Breast epithelium (tissue), 4 donors: ENCODE measurements around the gene HDAC4. TPM values are rescaled to one million over a fixed set of nuclear protein-coding genes. Genes with fewer than 3 reads are reported as not detected.

Experiments used
- DNase-seq, 2 donors: peaks; one replicate each; pipeline ENCODE4 v3.0.0-alpha.2; 2019; ENCODE audit warnings: low spot score in 2 of 2
- H3K27ac ChIP-seq, 2 donors: fragments of 200-600 bp; sonication (generic) in 1 of 2; one replicate each; pipeline ENCODE4 v1.5.1; 2016 to 2019; ENCODE audit warnings: mild to moderate bottlenecking in 1 of 2
- H3K27me3 ChIP-seq, 2 donors: fragments of 200-600 bp; sonication (generic) in 1 of 2; one replicate each; pipeline versions ENCODE4 v1.5.1 to v1.6.0; 2017 to 2019; ENCODE audit warnings: control low read depth in 1 of 2, mild to moderate bottlenecking in 1 of 2
- H3K36me3 ChIP-seq: fragments of 200-600 bp; one replicate; pipeline ENCODE4 v1.5.1; 2019
- H3K4me1 ChIP-seq, 2 donors: fragments of 200-600 bp; sonication (generic); one replicate each; pipeline ENCODE4 v1.5.1; 2016 to 2019; ENCODE audit warnings: control low read depth in 1 of 2
- H3K4me3 ChIP-seq, 3 donors: fragments of 200-600 bp; sonication (generic); 1 replicate in 2 of 3; 2 replicates in 1 of 3; pipeline ENCODE4 v1.5.1; 2016 to 2019; ENCODE audit warnings: mild to moderate bottlenecking in 3 of 3, moderate library complexity in 2 of 3
- H3K9me3 ChIP-seq, 2 donors: fragments of 200-600 bp; sonication (generic) in 1 of 2; one replicate each; pipeline ENCODE4 v1.5.1; 2016 to 2019; ENCODE audit warnings: control low read depth in 1 of 2
- CTCF ChIP-seq, 3 donors: fragments of 450-650 bp; IDR thresholded peaks; one replicate each; pipeline ENCODE4 v1.5.1; 2016 to 2017; ENCODE audit warnings: antibody characterized with exemption in 3 of 3, mild to moderate bottlenecking in 3 of 3, moderate library complexity in 3 of 3
- POLR2A ChIP-seq: fragments of 450-650 bp; IDR thresholded peaks from one replicate; pipeline ENCODE4 v1.6.1; 2016; ENCODE audit warnings: antibody characterized with exemption, mild to moderate bottlenecking, moderate library complexity
- POLR2AphosphoS5 ChIP-seq, 3 donors: sonication (generic); formaldehyde crosslinking; IDR thresholded peaks; one replicate each; pipeline ENCODE4 v1.6.1; 2017; ENCODE audit warnings: antibody characterized with exemption in 3 of 3
- intact Hi-C: fragments of 100-400 bp; cut with DNase I; formaldehyde crosslinking; loops from one replicate; pipeline ENCODE4 v1.15.1; 2023; ENCODE audit warnings: low total_unique reads
- total RNA-seq, 3 donors: library from RNA; depleted of rRNA; stranded (reverse); fragments of >200 nt; gene quantifications; one replicate each; pipeline ENCODE4 v1.1.0, GENCODE V29; 2016

HDAC4 gene
- total RNA-seq, 3 donors from 2014 or later, result 20.3 to 36.0 (median 32.8) TPM

DNA sequence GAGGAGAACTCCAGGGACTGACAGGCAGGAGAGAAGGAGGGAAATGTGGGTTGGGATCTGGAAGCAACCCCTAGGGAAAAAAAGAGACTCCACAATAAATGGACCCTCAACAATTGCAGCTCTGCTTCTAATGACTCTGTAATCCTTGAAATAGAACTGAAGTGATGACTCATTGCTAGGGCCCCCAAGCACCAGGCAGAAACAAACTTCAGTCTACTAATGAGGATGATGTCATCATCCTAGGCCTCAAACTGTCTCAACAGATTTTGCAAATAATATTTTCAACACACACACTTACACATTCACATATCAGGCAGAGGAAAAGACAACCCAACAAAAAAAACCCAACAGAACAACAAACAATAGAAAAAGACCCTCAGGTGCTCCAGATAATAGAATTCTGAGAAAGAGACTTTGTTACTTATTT, 143.3 kb downstream of the HDAC4 start:
- DNase-seq, result peak in 1 of 2 donors; percentile 7
- Histone ChIP-seq H3K27ac (no peak overlapping the region), H3K4me1 (no peaks in the 10 kb centered on the region), H3K27me3 (no peaks in the 10 kb centered on the region), H3K9me3 (peaks cover 0 to 7% of the 10 kb centered on the region in 2 donors), H3K4me3 (no peak overlapping the region), H3K36me3 (no peaks in the 10 kb centered on the region)
- intact Hi-C loops, result no loop called here
- TF ChIP-seq POLR2A (no peak), POLR2AphosphoS5 (IDR thresholded peaks at IDR 0.05) (no peak), CTCF (IDR thresholded peaks at IDR 0.05) (no peak)

DNA sequence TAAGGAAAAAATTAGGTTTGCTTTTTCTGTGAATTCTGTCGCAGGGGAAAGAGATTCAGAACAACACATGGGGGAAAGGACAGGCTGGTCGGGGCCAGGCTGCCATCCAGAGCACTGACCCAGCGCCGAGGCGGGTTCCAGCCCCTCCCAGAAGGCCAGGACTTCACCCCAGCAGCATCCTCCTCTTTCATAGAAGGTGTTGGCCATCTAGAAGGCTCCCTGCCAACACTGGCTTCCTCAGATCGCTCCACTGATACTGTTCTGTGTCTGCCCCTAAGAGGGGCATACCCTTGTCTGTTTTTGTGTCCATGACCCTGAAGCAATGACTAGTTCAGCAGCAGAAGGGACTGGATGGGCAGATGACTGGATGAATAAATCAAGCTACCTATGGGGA, 144.5 kb downstream of the HDAC4 start:
- no peak for TF ChIP-seq POLR2A
- no peak for TF ChIP-seq CTCF (IDR thresholded peaks at IDR 0.05)
- no peak for TF ChIP-seq POLR2AphosphoS5 (IDR thresholded peaks at IDR 0.05)
- Histone ChIP-seq H3K9me3 (peaks cover 0 to 7% of the 10 kb centered on the region in 2 donors), H3K4me1 (no peaks in the 10 kb centered on the region), H3K4me3 (no peak overlapping the region), H3K27ac (no peak overlapping the region), H3K36me3 (no peaks in the 10 kb centered on the region), H3K27me3 (no peaks in the 10 kb centered on the region)
- DNase-seq, result no peak
- intact Hi-C loops, result no loop called here

DNA sequence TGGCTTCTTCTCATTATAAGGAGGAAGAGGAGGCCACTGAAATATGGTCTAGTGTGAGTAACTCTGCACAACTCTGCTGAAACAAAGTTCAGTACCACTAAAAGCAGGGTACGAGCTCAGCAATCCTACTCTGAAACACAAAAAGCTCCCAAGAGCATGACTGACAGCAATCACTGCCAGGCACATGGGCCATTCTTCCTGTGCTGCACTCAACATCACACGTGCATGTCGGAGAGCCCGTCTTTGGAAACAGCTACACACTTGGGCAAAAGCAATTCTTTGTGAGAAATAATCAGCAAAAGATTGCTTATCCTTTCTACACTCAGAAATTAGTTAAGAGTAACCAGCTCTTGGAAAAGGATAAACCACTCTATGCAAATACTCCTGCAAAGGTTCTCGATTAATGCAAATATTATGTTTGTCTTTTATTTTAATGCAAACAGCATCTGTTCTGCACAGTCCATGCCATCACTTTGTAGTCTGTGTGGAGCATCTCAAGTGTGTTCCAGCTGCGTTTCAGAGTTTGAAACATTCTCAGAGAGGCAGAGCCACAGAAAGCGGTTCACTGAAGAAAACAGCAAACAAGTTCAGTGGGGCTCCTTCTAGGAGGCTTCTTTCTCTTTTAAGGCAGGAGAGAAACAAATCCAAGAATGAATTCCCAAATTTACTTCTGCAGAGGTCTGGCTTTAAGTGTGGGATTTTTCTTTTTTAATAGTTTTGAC, 145.0 kb downstream of the HDAC4 start:
- Histone ChIP-seq H3K4me1 (no peaks in the 10 kb centered on the region), H3K9me3 (peaks cover 0 to 7% of the 10 kb centered on the region in 2 donors), H3K36me3 (no peaks in the 10 kb centered on the region), H3K27ac (no peak overlapping the region), H3K27me3 (no peaks in the 10 kb centered on the region), H3K4me3 (no peak overlapping the region)
- no peak for DNase-seq
- intact Hi-C loops, result no loop called here
- TF ChIP-seq CTCF (IDR thresholded peaks at IDR 0.05) (no peak), POLR2AphosphoS5 (IDR thresholded peaks at IDR 0.05) (no peak), POLR2A (no peak)

DNA sequence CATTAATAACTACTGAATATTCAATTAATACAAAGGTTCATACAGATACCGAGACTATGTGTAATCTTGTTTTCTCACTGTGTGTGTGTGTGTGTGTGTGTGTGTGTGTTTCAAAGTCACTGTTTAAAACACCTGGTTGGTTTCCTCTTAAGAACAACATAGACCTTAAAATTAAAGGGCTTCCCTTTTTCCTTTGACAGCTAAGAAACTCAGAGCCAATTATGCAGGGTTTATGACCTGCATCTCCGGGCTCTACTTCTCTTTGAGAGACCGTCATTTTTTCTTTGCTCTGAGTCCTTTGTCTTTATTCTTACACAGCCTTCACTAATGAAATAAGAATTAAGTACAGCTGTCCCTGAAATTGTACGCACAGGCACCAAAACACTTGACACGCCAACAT, 145.6 kb downstream of the HDAC4 start:
- Histone ChIP-seq H3K4me1 (no peaks in the 10 kb centered on the region), H3K27ac (no peak overlapping the region), H3K27me3 (no peaks in the 10 kb centered on the region), H3K4me3 (no peak overlapping the region), H3K36me3 (no peaks in the 10 kb centered on the region), H3K9me3 (peaks cover 0 to 7% of the 10 kb centered on the region in 2 donors)
- DNase-seq, result no peak
- intact Hi-C loops, result no loop called here
- TF ChIP-seq POLR2AphosphoS5 (IDR thresholded peaks at IDR 0.05), result no peak
- no peak for TF ChIP-seq CTCF (IDR thresholded peaks at IDR 0.05)
- TF ChIP-seq POLR2A, result no peak

DNA sequence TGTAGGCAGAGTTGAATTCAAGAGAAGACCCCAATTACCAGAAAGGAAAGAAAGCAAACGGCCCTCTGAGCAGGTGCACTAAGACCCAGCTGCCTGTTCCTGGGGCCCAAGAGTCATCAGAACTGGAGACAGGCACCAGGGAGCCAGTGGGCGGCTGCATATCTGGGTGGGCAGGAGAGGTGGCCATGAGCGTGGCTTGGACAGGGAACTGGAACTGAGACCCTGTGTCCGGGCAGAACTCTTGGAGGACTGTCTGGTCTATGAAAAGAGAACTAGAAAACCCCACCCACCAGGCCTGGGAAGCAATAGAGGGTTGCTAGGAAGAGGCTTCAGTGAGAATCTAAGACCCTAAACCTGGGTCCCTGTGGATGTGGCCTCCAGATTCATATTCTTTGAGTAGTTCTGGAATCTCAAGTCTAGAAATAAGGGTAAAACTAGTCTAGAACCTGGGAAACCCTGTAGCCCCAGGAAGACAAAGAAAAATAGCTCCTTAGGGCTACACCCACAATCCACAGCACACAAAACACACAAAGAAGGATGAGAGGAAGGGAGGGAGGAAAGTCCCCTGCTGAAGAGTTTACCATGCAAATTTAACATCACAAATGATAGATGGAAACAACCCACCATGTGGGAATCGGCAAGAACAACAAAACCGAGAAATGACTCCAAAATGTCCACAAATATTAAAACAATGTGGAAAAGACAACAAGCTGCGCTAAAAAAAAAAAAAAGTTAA, 147.0 kb downstream of the HDAC4 start:
- intact Hi-C loops, result no loop called here

More for the DNA sequence above, 147.0 kb downstream of the HDAC4 start:
- Histone ChIP-seq H3K4me3 (no peak overlapping the region), H3K27me3 (no peaks in the 10 kb centered on the region), H3K9me3 (peaks cover 0 to 7% of the 10 kb centered on the region in 2 donors), H3K27ac (no peak overlapping the region), H3K4me1 (no peaks in the 10 kb centered on the region), H3K36me3 (no peaks in the 10 kb centered on the region)
- DNase-seq, result no peak
- TF ChIP-seq POLR2A, result no peak
- TF ChIP-seq POLR2AphosphoS5 (IDR thresholded peaks at IDR 0.05), result no peak
- no peak for TF ChIP-seq CTCF (IDR thresholded peaks at IDR 0.05)
